ENCODE data around the gene PPP2R2C. TPM values are rescaled to one million over a fixed set of nuclear protein-coding genes. Genes with fewer than 3 reads are reported as not detected.

The PPP2R2C gene
- total RNA-seq, 1 experiment from 2014 or later, result 32.9 TPM

DNA sequence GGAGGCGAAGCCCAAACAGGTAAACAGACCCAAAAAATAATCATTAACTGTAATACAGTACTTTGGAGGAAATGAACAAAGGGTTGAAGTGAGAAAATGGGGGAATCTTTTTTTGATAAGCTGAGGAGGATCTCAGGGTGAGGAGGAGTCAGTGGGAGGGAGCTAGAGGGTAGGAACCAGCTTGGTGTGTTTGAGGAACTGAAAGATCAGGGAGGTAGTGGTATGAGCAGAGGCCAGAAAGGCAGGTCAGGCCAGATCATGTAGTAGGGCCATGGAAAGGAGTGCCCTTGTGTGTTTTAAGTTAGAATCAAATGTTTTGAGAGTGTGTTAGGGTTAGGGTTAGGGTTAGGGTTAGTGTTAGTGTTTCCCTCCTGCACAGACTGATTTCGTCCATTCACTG lies 48.8 kb downstream of the PPP2R2C start:
- H2AFZ ChIP-seq (ENCODE audit: low read depth, low read length, poor library complexity, severe bottlenecking), result no peak overlapping the region
- H3K9me2 ChIP-seq (ENCODE audit: insufficient read depth), result no peaks in the 10 kb centered on the region
- no TSS peak for BruUV-seq (replicated peaks)
- no peak overlapping the region for H3K4me3 ChIP-seq (replicated peaks in 1 of 2; ENCODE audit: low read depth in 1 of 2, low read length in 2 of 2)
- no peaks in the 10 kb centered on the region for H3K4me1 ChIP-seq (ENCODE audit: control insufficient read depth in 1 of 2, insufficient read depth in 2 of 2, low read length in 2 of 2)
- POLR2A ChIA-PET, result no interaction called here
- H3K9me3 ChIP-seq (ENCODE audit: control insufficient read depth in 1 of 2, insufficient read depth in 1 of 2, low read depth in 1 of 2, low read length in 2 of 2), result no peaks in the 10 kb centered on the region
- no peak overlapping the region for H3K4me2 ChIP-seq (ENCODE audit: low read length)
- H3K27me3 ChIP-seq (ENCODE audit: insufficient read depth, low read length), result no peaks in the 10 kb centered on the region
- DNase-seq (ENCODE audit: low read depth, low spot score) (no peak), ATAC-seq (no peak)
- no peak overlapping the region for H3K27ac ChIP-seq (ENCODE audit: low read depth, low read length)
- intact Hi-C loops (cut with micrococcal nuclease), result no loop called here
- H3K9ac ChIP-seq (ENCODE audit: low read length), result no peak overlapping the region
- H3K36me3 ChIP-seq (ENCODE audit: control insufficient read depth in 1 of 2, insufficient read depth in 2 of 2, low read length in 2 of 2), result no peaks in the 10 kb centered on the region
- H3K79me2 ChIP-seq (ENCODE audit: insufficient read depth, low read length), result no peaks in the 10 kb centered on the region
- RAD21 ChIA-PET (ENCODE audit: low non-redundant PET in 1 of 2, low total read pairs in 2 of 2, uncharacterized antibody in 2 of 2, unreplicated experiment in 2 of 2), result no interaction called here
- no peaks in the 10 kb centered on the region for H4K20me1 ChIP-seq (ENCODE audit: insufficient read depth)
- CTCF ChIA-PET, result no interaction called here
- no peak for TF ChIP-seq EZH2phosphoT487 (IDR thresholded peaks at IDR 0.05; ENCODE audit: borderline replicate concordance)
- no peak for TF ChIP-seq EGR1 (IDR thresholded peaks at IDR 0.05; ENCODE audit: low read depth)
- no peak for TF ChIP-seq ZNF274 (IDR thresholded peaks at IDR 0.05; ENCODE audit: low read depth, low read length)
- TF ChIP-seq CBX3 (IDR thresholded peaks at IDR 0.05; ENCODE audit: low read depth), result no peak
- TF ChIP-seq, protein P1, sequence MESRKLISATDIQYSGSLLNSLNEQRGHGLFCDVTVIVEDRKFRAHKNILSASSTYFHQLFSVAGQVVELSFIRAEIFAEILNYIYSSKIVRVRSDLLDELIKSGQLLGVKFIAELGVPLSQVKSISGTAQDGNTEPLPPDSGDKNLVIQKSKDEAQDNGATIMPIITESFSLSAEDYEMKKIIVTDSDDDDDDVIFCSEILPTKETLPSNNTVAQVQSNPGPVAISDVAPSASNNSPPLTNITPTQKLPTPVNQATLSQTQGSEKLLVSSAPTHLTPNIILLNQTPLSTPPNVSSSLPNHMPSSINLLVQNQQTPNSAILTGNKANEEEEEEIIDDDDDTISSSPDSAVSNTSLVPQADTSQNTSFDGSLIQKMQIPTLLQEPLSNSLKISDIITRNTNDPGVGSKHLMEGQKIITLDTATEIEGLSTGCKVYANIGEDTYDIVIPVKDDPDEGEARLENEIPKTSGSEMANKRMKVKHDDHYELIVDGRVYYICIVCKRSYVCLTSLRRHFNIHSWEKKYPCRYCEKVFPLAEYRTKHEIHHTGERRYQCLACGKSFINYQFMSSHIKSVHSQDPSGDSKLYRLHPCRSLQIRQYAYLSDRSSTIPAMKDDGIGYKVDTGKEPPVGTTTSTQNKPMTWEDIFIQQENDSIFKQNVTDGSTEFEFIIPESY (IDR thresholded peaks at IDR 0.05; ENCODE audit: extremely low read depth, insufficient replicate concordance, low read length), result no peak
- TF ChIP-seq SIN3A (IDR thresholded peaks at IDR 0.05; ENCODE audit: low read depth), result no peak
- TF ChIP-seq, protein P2, sequence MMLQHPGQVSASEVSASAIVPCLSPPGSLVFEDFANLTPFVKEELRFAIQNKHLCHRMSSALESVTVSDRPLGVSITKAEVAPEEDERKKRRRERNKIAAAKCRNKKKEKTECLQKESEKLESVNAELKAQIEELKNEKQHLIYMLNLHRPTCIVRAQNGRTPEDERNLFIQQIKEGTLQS (IDR thresholded peaks at IDR 0.05), result no peak
- TF ChIP-seq, protein P3, sequence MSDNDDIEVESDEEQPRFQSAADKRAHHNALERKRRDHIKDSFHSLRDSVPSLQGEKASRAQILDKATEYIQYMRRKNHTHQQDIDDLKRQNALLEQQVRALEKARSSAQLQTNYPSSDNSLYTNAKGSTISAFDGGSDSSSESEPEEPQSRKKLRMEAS (IDR thresholded peaks at IDR 0.05), result no peak
- no peak for TF ChIP-seq ZFX (IDR thresholded peaks at IDR 0.05)
- no peak for TF ChIP-seq ELF1 (IDR thresholded peaks at IDR 0.05; ENCODE audit: borderline replicate concordance, low read depth)
- TF ChIP-seq, protein P4, sequence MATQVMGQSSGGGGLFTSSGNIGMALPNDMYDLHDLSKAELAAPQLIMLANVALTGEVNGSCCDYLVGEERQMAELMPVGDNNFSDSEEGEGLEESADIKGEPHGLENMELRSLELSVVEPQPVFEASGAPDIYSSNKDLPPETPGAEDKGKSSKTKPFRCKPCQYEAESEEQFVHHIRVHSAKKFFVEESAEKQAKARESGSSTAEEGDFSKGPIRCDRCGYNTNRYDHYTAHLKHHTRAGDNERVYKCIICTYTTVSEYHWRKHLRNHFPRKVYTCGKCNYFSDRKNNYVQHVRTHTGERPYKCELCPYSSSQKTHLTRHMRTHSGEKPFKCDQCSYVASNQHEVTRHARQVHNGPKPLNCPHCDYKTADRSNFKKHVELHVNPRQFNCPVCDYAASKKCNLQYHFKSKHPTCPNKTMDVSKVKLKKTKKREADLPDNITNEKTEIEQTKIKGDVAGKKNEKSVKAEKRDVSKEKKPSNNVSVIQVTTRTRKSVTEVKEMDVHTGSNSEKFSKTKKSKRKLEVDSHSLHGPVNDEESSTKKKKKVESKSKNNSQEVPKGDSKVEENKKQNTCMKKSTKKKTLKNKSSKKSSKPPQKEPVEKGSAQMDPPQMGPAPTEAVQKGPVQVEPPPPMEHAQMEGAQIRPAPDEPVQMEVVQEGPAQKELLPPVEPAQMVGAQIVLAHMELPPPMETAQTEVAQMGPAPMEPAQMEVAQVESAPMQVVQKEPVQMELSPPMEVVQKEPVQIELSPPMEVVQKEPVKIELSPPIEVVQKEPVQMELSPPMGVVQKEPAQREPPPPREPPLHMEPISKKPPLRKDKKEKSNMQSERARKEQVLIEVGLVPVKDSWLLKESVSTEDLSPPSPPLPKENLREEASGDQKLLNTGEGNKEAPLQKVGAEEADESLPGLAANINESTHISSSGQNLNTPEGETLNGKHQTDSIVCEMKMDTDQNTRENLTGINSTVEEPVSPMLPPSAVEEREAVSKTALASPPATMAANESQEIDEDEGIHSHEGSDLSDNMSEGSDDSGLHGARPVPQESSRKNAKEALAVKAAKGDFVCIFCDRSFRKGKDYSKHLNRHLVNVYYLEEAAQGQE (IDR thresholded peaks at IDR 0.05; ENCODE audit: low read depth), result no peak
- no peak for TF ChIP-seq YY1 (IDR thresholded peaks at IDR 0.05; ENCODE audit: extremely low read depth, insufficient replicate concordance, low read depth, low read length)
- TF ChIP-seq CEBPB (IDR thresholded peaks at IDR 0.05; ENCODE audit: low read depth), result no peak
- TF ChIP-seq, protein P5, sequence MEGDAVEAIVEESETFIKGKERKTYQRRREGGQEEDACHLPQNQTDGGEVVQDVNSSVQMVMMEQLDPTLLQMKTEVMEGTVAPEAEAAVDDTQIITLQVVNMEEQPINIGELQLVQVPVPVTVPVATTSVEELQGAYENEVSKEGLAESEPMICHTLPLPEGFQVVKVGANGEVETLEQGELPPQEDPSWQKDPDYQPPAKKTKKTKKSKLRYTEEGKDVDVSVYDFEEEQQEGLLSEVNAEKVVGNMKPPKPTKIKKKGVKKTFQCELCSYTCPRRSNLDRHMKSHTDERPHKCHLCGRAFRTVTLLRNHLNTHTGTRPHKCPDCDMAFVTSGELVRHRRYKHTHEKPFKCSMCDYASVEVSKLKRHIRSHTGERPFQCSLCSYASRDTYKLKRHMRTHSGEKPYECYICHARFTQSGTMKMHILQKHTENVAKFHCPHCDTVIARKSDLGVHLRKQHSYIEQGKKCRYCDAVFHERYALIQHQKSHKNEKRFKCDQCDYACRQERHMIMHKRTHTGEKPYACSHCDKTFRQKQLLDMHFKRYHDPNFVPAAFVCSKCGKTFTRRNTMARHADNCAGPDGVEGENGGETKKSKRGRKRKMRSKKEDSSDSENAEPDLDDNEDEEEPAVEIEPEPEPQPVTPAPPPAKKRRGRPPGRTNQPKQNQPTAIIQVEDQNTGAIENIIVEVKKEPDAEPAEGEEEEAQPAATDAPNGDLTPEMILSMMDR (IDR thresholded peaks at IDR 0.05 in 2 of 3, conservative IDR thresholded peaks at IDR 0.05 in 1 of 3; ENCODE audit: borderline replicate concordance in 1 of 3, insufficient read depth in 1 of 3, low read depth in 2 of 3, low read length in 2 of 3), result no peak
- TF ChIP-seq RAD21 (IDR thresholded peaks at IDR 0.05; ENCODE audit: low read depth), result no peak
- TF ChIP-seq EZH2 (IDR thresholded peaks at IDR 0.05), result no peak
- TF ChIP-seq POLR2AphosphoS5 (IDR thresholded peaks at IDR 0.05; ENCODE audit: low read depth, low read length), result no peak
- no peak for TF ChIP-seq TCF7L2 (IDR thresholded peaks at IDR 0.05; ENCODE audit: borderline replicate concordance, extremely low read depth, insufficient read depth, insufficient read length)

Measured in HCT116 (cell line).